Measurements from ENCODE around the gene USP5. TPM values are rescaled to one million over a fixed set of nuclear protein-coding genes. Genes with fewer than 3 reads are reported as not detected.

Gene USP5
- total and polyA plus RNA-seq, 2 of the 8 experiments (the other 6 are each of a cell fraction or from before 2014, with no cell fraction given), result 66.5 to 148 TPM

DNA sequence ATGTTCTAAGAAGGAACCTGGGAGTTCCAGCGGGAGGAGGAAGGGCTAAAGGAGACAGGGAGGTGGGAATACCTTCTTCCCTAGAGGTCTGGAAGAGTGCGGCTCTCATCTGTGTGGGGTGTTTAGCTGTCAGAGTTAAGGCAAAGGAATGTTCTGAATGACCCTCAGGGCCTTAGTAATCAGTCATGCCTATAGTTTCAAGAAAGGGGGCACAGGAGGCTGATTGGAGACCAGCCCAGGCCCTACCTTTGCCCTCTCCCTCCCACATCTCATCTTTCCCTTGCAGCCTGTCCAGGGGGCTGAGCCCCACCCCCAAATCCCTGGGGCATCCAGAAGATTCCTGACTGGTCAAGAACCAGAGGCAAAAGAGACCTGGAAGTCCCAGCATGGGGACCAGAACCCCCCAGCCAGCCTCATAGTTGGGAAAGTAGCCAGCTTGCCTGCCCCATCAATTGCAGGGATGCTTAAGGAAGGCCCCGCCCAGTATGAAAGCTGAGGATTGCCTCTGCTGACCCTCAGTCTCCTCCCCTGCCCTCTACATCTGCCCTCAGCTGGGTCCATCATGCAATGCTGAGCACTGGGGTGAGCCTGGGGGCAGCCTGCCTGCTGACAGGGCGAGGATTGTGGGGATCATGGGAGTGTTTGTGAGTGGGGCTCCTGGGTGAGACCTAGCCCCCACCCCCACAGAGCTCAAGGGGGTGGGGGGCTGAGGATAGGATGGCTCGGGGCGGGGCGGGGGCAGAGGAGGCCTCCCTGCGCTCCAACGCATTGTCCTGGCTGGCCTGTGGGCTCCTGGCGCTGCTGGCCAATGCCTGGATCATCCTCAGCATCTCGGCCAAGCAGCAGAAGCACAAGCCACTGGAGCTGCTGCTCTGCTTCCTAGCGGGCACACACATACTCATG, 28.5 kb upstream of the USP5 start:
- H3K4ac ChIP-seq (replicated peaks; ENCODE audit: insufficient read length, low read depth, low read length), result no peak overlapping the region
- no peak overlapping the region for H3K9ac ChIP-seq (replicated peaks in 1 of 4; ENCODE audit: extremely low read depth in 1 of 4, low read depth in 3 of 4, low read length in 3 of 4)
- peak overlapping the region; percentile 98 for H2BK15ac ChIP-seq (ENCODE audit: low read length)
- WGBS, 2 experiments (ENCODE audit: extremely low coverage in 1 of 2, insufficient coverage in 1 of 2, insufficient read length in 1 of 2, insufficient replicate concordance in 2 of 2, low coverage in 1 of 2, low lambda C conversion rate in 2 of 2, missing lambda C conversion rate in 1 of 2), result 73% methylated on average over 7 of the region's 12 CpGs; no CpG with 5 or more reads in 1 of the 2 experiments
- H3K27ac ChIP-seq (ENCODE audit: low read depth, low read length), result no peak overlapping the region; the same call in 1 of the 2 replicates
- peak overlapping the region in 1 of 2 experiments; percentile 94; a peak in 2 of 4 replicates for H3K4me2 ChIP-seq (ENCODE audit: insufficient read depth in 1 of 2, low read depth in 2 of 2, low read length in 2 of 2)
- H2AK5ac ChIP-seq (ENCODE audit: low read depth, low read length), result peak overlapping the region; percentile 77
- H3K4me1 ChIP-seq (replicated peaks in 1 of 4; ENCODE audit: control insufficient read depth in 3 of 4, insufficient read depth in 4 of 4, low read length in 3 of 4), result peaks cover 8 to 58% (median 33%) of the 10 kb centered on the region in 4 experiments
- H4K5ac ChIP-seq (ENCODE audit: insufficient read length, low read depth, low read length), result no peak overlapping the region
- no peak overlapping the region for H3K14ac ChIP-seq (ENCODE audit: insufficient read length)
- peaks cover 24% of the 10 kb centered on the region for H3K23me2 ChIP-seq (ENCODE audit: low read depth, low read length)
- H3K4me3 ChIP-seq (ENCODE audit: extremely low read depth in 1 of 4, insufficient read depth in 2 of 4, low read depth in 3 of 4, low read length in 4 of 4), result no peak overlapping the region
- H3K79me2 ChIP-seq (ENCODE audit: control insufficient read depth in 1 of 2, insufficient read depth in 2 of 2, low read length in 2 of 2), result no peaks in the 10 kb centered on the region
- H4K20me1 ChIP-seq (replicated peaks in 1 of 2; ENCODE audit: control insufficient read depth in 1 of 2, insufficient read depth in 2 of 2, low read length in 2 of 2), result peaks cover 0 to 4% of the 10 kb centered on the region in 2 experiments
- H4K91ac ChIP-seq (replicated peaks; ENCODE audit: insufficient read length, low read length), result no peak overlapping the region
- H3K18ac ChIP-seq (ENCODE audit: extremely low read depth, low read length), result no peak overlapping the region; the same call in 1 of the 2 replicates
- no peak overlapping the region for H3K23ac ChIP-seq (ENCODE audit: insufficient read length)
- H3K9me3 ChIP-seq (ENCODE audit: insufficient read depth in 2 of 2, low read depth in 1 of 2, low read length in 1 of 2), result no peaks in the 10 kb centered on the region
- no peak overlapping the region for H4K8ac ChIP-seq (ENCODE audit: extremely low read depth, insufficient read depth, low read length)
- peak overlapping the region; percentile 61; the same call in 1 of the 2 replicates for H2BK20ac ChIP-seq (ENCODE audit: low read length)
- no peaks in the 10 kb centered on the region for H3K36me3 ChIP-seq (ENCODE audit: control insufficient read depth in 2 of 4, insufficient read depth in 4 of 4, low read length in 3 of 4)
- no peak overlapping the region for H3K56ac ChIP-seq (replicated peaks; ENCODE audit: insufficient read length, low read depth, low read length)
- CTCF ChIA-PET (ENCODE audit: partially characterized antibody), result interaction anchor here (1.1 to 23.7 kb wide), 12 partner anchors 12 to 202 kb away, joined by 3 to 532 read pairs (median 18); partner anchors contain the start of genes CD4, CDCA3, COPS7A and GNB3
- H2BK120ac ChIP-seq (replicated peaks; ENCODE audit: low read depth, low read length), result no peak overlapping the region
- no peaks in the 10 kb centered on the region; the same call in 1 of the 2 replicates for H3K79me1 ChIP-seq (ENCODE audit: low read depth, low read length)
- DNase-seq (ENCODE audit: low read depth in 1 of 2, low spot score in 2 of 2) (no peak), FAIRE-seq (no peak)
- peaks cover 0 to 12% (median 8%) of the 10 kb centered on the region in 4 experiments; a peak in 5 of 7 replicates for H3K27me3 ChIP-seq (replicated peaks in 1 of 4; ENCODE audit: control insufficient read depth in 3 of 4, extremely low read depth in 1 of 4, insufficient read depth in 3 of 4, low read length in 3 of 4)
- H2BK5ac ChIP-seq (ENCODE audit: low read depth, low read length), result peak overlapping the region; percentile 13; the same call in 1 of the 2 replicates
- H2AFZ ChIP-seq (ENCODE audit: low read length), result no peak overlapping the region
- peak overlapping the region; percentile 75; the same call in 1 of the 2 replicates for H2BK12ac ChIP-seq (ENCODE audit: low read depth, low read length)
- POLR2A ChIA-PET (ENCODE audit: partially characterized antibody), result interaction anchor here (0.6 to 27.1 kb wide), 16 partner anchors 13 to 219 kb away, joined by 3 to 388 read pairs (median 4); partner anchors contain the start of genes C12orf57, CDCA3, GNB3 and LAG3
- TF ChIP-seq SIRT6 (IDR thresholded peaks at IDR 0.05; ENCODE audit: low read length), result no peak
- no peak for TF ChIP-seq SAP30 (IDR thresholded peaks at IDR 0.05; ENCODE audit: insufficient read depth, insufficient replicate concordance, low read length)
- TF ChIP-seq BRCA1 (IDR thresholded peaks at IDR 0.05; ENCODE audit: low read depth, low read length), result no peak
- no peak for TF ChIP-seq MAFK (IDR thresholded peaks at IDR 0.05; ENCODE audit: low read depth, low read length)
- no peak for TF ChIP-seq RAD21 (IDR thresholded peaks at IDR 0.05 in 1 of 2, conservative IDR thresholded peaks at IDR 0.05 in 1 of 2; ENCODE audit: low read depth in 2 of 2, low read length in 2 of 2)
- TF ChIP-seq HDAC6 (IDR thresholded peaks at IDR 0.05; ENCODE audit: low read depth, low read length), result no peak
- TF ChIP-seq SRF (IDR thresholded peaks at IDR 0.05; ENCODE audit: low read depth, low read length), result no peak
- no peak for TF ChIP-seq HDAC2 (IDR thresholded peaks at IDR 0.05; ENCODE audit: borderline replicate concordance in 1 of 2, low read depth in 2 of 2, low read length in 2 of 2)
- no peak for TF ChIP-seq SP1 (IDR thresholded peaks at IDR 0.05; ENCODE audit: low read depth, low read length)

All from H1 (cell line).